GM19035 (cell line): Measurements from ENCODE around the gene CEP250.
"Not testable (repeated sequence)": the region's sequence is repeated elsewhere in the genome, so short reads cannot be mapped to it uniquely, and the experiment has no call there.

ENCODE experiments used
- ATAC-seq: cut with Tn5 transposase; IDR thresholded peaks from one replicate; pipeline ENCODE4 v1.9.1; 2021; ENCODE audit not compliant: unreplicated experiment

The CEP250 gene

GRCh38 chr20:35491823-35492222 is 36.4 kb downstream of the CEP250 start:
- ATAC-seq = no peak

DNA sequence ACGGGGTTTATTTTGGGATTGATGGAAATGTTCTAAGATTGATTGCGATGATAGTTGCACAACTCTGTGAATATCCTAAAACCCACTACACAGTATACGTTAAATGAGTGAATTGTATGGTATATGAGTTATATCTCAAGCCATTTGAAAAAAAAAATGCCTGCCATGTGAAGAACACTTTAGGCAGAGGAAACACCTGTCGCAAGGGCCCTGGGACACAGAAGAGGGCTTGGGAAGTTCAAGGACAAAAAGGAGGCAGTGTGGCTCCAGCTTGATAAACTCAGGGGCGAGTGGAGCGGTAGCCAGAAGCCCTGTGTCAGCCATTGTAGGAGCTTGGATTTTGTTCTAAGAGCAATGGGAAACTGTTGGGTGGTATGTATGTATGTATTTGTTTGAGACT is 37.0 kb downstream of the CEP250 start:
- ATAC-seq = no peak

- ATAC-seq = no peak
Measured at GRCh38 chr20:35496481-35496880, 41.1 kb downstream of the CEP250 start.

GRCh38 chr20:35497320-35497719 is 41.9 kb downstream of the CEP250 start:
- ATAC-seq = no peak

- no peak for ATAC-seq
Measured at GRCh38 chr20:35497780-35498189, 42.4 kb downstream of the CEP250 start.

DNA sequence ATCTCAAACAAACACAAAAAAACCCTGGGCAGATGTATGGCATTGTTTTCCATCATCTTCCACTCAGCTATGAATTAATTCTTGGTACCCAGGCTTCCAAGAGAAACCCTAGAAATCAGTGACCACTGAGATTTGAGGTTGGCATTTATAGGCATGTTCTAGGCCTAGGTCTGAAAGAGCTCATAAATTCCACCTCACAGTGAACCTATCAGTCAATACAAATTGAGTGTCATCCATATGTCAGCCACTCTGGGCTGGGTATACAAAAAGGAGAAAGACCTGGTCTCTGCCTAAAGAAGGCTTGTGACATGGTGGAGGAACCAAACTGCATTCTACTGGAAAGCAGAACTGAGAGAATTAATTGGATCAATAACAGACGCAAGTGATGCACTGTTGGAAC is 43.9 kb downstream of the CEP250 start:
- no peak for ATAC-seq

DNA sequence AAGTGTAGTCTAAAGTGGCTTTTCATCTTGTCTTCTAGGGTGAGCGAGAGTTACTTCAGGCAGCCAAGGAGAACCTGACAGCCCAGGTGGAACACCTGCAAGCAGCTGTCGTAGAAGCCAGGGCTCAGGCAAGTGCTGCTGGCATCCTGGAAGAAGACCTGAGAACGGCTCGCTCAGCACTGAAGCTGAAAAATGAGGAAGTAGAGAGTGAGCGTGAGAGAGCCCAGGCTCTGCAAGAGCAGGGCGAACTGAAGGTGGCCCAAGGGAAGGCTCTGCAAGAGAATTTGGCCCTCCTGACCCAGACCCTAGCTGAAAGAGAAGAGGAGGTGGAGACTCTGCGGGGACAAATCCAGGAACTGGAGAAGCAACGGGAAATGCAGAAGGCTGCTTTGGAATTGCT is 47.0 kb downstream of the CEP250 start:
- ATAC-seq = no peak

GRCh38 chr20:35503281-35503680 is 47.9 kb downstream of the CEP250 start:
- ATAC-seq = no peak

GRCh38 chr20:35503841-35504561 is 48.6 kb downstream of the CEP250 start:
- ATAC-seq = no peak

GRCh38 chr20:35504751-35505150 is 49.4 kb downstream of the CEP250 start:
- no peak for ATAC-seq

GRCh38 chr20:35506179-35506578 is 50.8 kb downstream of the CEP250 start:
- no peak for ATAC-seq

DNA sequence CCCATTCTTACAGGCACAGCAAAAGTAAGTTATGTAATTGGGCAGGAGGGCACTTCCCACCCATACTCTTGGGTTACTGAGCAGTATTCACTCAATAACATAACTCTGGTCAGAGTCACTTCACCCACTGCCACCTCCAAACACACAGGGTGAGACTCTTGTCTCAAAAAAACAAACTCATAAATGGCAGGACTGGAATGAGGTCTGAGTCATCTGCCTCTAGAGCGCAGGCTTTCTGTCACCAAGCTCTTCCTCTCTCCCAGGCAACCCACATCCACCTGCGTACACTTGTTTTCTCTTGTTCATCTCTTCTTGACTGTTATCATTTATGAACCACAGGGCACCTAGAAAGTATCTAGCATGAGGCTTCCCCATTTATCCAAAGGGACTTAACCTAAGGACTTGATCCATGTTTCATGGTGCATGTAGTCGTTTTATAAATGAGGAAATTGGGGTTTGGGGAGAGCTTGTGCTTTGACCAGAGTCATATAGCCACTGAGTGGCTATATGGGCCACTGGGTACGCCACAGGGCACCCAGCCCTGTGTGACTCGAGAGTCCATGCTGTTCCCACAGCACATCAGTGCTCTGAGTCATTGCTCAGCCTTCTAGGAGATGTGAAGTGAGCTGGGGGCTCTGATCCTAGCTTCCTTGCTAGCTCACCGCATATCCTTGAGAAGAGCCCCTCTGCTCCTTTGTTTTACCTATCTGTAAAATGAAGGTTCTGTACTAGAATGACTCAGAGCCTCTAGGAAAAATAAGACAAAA is 51.7 kb downstream of the CEP250 start:
- no peak for ATAC-seq

DNA sequence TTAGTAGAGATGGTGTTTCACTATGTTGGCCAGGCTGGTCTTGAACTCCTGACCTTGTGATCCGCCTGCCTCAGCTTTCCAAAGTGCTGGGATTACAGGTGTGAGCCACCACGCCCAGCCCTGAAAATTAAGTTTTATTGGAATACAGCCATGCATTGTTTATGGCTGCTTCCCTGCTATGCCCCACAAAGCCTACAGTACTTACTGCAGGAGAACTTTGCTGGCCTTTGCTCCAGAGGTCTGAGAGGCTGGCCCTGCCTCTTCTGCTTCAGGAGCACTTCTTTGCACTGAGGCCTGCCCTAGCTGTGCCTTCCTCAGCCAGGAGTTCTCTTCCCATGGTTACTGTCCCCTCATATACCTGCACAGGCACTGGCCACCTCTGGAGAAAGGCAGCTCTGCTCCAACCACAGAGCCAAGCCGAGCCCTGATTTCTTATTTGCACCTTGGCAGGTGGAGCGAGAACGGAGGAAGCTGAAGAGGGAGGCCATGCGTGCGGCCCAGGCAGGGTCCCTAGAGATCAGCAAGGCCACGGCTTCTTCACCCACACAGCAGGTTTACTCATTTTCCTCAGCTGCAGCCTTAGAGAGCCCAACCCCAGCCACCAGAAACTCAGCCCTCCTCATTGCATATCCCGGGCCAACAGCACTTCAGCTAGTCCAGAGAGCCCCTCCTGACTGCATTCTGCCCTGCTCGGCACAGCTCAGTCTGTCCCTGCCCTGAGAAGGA is 53.3 kb downstream of the CEP250 start:
- no peak for ATAC-seq

DNA sequence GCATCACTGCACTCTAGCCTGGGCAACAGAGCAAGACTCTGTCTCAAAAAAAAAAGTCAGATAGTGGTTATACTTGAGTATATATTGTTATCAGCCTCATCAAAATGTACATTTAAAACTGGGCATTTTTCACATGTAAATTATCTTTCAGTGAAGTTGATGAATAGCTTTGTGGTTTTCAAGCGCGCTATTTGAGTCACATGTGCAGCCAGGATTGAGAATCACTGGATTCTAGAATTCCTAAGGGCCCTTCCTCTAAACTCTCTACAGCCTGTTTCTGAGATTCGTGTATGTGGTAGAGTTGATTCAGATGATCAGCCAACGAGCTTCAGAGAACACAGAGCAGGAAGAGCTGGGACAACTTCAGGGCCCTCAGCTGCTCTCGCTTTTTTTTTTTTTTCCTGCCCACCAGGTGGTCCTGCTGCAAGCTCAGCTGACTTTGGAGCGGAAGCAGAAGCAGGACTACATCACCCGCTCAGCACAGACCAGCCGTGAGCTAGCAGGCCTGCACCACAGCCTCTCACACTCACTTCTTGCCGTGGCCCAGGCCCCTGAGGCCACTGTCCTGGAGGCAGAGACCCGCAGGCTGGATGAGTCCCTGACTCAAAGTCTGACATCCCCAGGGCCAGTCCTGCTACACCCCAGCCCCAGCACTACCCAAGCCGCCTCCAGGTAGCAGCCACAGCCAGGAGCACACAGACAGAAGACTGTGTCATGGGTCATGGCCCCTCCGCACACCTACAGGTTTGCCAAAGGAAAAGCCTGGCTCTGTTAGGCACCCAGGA is 55.7 kb downstream of the CEP250 start:
- ATAC-seq = no peak

DNA sequence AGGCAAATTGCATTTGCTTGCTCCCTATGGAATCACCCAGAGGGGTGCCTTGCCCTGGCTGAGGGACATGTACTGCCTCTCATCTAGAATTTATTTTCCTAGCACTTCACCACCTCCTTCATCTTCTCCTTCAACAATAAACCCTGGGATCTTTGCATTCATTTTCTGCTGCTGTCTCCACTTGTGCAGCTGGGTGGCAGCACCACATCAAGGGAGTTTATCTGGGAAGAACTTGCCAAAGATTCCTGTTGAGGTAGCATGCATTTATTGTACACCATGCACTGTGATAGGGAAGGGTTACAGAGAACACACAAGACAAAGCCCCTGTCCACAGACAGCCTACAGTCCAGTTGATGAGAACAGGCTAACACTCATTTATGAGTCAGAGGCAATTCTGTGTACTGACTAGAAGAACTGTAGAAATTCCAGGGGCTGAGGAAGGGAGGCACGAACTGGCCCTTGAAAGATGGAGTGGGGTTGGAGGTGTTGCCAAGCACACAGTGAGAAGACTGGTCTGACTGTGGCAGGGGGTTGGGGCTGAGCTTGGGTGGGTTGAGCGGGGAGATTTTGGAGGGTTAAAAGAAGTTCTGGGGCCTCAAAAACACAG is 56.5 kb downstream of the CEP250 start:
- ATAC-seq = no peak

GRCh38 chr20:35514371-35514932 is 59.1 kb downstream of the CEP250 start:
- no peak for ATAC-seq

DNA sequence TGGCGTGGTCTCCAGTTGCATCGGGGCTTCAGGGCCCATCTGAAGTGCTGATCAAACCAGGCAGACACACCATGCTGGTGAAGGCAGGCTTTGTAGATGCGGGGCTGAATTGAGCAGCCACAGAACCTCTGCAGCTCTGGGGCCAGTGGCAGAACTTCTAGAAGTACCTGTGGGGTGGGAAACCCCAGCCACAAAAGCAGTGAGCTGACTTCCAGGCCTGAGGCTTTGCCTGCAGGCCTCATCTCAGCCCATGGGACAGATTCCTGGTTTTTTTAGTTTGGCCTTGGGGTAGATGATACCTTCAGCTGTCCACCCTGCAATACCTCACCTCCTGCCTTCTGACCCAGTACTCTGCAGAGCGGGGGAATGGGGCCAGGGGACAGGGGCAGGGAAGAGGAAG is 59.9 kb downstream of the CEP250 start:
- no peak for ATAC-seq

GRCh38 chr20:35515949-35516645 is 60.7 kb downstream of the CEP250 start:
- no peak for ATAC-seq

- no peak for ATAC-seq
Measured at GRCh38 chr20:35517125-35517524, 61.7 kb downstream of the CEP250 start.

DNA sequence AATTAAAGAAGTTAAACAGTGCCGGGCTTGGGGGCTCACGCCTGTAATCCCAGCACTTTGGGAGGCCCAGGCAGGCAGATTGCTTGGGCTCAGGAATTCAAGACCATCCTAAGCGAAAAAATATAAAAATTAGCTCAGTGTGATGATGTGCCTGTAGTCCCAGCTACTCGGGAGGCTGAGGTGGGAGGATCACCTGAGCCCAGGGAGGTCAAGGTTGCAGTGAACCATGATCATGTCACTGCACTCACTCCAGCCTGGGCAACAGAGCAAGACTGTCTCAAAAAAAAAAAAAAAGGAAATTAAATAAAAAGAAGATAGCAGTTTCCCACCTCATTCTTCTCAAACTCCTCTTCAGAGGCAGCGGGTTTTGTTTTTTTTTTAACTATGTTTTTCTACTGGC is 62.4 kb downstream of the CEP250 start:
- not testable (repeated sequence) for ATAC-seq
